Measurements from ENCODE around the gene LRBA.
"Not testable (repeated sequence)": the region's sequence is repeated elsewhere in the genome, so short reads cannot be mapped to it uniquely, and the experiment has no call there.

LRBA gene

DNA sequence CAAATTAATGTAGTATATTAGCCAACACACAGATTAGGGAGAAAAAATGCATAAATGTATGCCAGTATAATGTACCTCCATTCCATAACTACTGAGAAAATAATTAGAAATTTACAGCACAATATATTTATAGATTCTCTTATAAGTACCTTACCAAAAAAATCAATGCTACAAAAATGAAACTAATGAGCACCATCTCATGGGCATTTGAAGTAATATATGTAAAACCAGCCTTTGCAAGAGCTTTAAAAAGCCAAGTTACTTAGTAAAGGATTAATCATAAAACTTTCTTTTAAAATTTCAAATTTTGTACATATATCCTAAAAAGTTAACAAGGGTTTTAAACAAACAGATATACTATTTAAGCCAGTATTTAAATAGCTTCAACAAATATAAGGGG lies 43.2 kb downstream of the LRBA start:
- no peak for DNase-seq

GRCh38 chr4:150970685-150971151 lies 44.4 kb downstream of the LRBA start:
- DNase-seq = no peak

DNA sequence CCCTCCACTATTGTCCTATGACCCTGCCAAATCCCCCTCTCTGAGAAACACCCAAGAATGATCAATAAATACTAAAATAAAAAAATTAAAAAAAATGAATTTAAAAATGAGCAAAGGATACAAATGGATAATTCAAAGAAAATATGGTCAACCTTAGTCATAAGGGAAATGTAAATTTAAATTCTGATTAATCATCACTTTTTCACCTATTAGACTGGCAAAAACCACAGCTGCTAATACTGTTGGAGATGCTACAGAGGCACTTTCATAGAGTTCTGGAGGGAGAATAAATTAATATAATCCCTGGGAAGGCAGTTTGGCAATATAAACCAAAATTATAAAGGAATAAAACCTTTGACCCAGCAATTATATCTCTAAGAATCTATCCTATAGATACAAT lies 50.3 kb downstream of the LRBA start:
- no peak for DNase-seq

DNA sequence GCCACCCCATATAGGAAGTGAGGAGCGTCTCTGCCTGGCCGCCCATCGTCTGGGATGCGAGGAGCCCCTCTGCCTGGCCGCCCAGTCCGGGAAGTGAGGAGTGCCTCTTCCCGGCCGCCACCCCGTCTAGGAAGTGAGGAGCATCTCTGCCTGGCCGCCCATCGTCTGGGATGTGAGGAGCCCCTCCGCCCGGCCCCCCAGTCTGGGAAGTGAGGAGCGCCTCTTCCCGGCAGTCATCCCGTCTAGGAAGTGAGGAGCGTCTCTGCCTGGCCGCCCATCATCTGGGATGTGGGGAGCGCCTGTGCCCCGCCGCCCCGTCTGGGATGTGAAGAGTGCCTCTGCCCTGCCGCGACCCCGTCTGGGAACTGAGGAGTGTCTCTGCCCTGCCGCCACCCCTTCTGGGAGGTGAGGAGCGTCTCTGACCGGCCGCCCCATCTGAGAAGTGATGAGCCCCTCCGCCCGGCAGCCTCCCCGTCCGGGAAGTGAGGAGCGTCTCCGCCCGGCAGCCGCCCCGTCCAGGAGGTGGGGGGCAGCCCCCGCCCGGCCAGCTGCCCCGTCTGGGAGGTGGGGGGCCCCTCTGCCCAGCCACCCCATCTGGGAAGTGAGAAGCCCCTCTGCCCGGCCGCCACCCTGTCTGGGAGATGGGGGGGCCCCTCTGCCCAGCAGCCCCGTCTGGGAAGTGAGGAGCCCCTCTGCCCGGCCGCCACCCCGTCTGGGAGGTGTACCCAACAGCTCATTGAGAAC lies 51.3 kb downstream of the LRBA start:
- not testable (repeated sequence) for DNase-seq

DNA sequence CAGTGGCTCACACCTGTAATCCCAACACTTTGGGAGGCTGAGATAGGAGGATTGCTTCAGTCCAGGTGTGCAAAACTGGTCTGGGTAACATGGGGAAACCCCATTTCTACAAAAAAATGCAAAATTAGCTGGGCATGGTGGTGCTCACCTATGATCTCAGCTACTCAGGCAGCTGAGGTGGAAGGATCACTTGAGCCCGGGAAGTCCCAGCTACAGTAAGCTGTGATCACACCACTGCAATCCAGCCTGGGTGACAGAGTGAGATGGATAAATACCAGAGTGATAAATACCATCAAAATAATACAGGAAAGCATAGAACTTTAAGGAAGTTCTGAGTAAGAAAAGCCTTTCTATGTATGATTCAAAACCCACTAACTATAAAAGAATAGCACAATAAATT lies 52.8 kb downstream of the LRBA start:
- DNase-seq = no peak

- DNase-seq = no peak
Observed at GRCh38 chr4:150961566-150961965, 53.5 kb downstream of the LRBA start.

- no peak for DNase-seq
Observed at GRCh38 chr4:150960818-150961217, 54.3 kb downstream of the LRBA start.

DNA sequence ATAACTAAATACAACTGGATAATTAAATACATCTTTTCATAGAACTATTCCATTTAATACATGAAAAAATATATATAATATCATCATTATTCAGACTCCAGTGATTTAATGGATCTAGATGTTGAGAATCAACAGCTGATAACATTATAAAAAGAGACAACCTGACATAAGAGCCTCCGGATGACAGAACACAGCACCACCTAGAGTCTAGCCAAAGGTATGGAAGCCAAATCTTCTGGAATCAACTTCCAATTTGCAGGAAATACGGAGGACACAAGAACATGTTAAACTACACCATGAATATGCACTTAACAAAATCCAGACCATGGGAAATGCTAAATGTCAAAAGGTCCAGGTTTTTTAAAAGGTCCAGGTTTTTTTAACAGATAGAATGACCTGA lies 55.0 kb downstream of the LRBA start:
- no peak for DNase-seq

DNA sequence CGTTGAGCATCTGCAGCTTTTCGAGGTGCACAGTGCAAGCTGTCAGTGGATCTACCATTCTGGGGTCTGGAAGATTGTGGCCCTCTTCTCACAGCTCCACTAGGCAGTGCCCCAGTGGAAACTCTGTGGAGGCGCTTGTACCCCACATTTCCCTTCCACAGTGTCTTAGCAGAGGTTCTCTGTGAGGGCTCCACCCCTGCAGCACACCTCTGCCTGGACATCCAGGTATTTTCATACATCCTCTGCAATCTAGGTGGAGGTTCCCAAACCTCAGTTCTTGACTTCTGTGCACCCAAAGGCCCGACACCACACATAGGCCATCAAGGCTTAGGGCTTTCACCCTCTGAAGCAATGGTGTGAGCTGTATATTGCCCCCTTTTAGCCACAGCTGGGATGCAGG lies 57.1 kb downstream of the LRBA start:
- DNase-seq = not testable (repeated sequence)

DNA sequence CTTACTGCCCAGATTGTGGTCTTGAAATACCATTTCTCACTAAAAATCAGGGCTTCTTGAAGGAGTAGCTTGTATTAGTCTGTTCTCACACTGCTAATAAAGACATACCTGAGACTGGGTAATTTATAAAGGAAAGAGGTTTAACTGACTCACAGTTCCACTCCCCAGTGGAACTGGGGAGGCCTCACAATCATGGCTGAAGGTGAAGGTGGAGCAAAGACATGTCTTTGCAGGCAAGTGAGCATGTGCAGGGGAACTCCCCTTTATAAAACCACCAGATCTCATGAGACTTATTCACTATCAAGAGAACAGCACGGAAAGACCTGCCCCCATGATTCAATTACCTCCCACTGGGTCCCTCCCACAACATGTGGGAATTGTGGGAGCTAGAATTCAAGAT lies 58.0 kb downstream of the LRBA start:
- DNase-seq = not testable (repeated sequence)

DNA sequence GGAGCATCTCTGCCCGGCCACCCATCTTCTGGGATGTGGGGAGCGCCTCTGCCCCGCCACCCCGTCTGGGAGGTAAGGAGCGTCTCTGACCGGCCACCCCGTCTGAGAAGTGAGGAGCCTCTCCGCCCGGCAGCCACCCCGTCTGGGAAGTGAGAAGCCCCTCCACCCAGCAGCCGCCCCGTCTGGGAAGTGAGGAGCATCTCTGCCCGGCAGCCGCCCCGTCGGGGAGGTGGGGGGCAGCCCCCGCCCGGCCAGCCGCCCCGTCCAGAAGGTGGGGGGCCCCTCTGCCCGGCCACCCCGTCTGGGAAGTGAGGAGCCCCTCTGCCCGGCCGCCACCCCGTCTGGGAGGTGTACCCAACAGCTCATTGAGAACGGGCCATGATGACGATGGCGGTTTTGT lies 61.2 kb downstream of the LRBA start:
- DNase-seq = not testable (repeated sequence)

- DNase-seq = no peak
Observed at GRCh38 chr4:150952167-150952845, 62.8 kb downstream of the LRBA start.

GRCh38 chr4:150950657-150951288 lies 64.3 kb downstream of the LRBA start:
- DNase-seq = no peak

GRCh38 chr4:150949943-150950342 lies 65.1 kb downstream of the LRBA start:
- no peak for DNase-seq

- DNase-seq = no peak
Observed at GRCh38 chr4:150949342-150949741, 65.7 kb downstream of the LRBA start.

DNA sequence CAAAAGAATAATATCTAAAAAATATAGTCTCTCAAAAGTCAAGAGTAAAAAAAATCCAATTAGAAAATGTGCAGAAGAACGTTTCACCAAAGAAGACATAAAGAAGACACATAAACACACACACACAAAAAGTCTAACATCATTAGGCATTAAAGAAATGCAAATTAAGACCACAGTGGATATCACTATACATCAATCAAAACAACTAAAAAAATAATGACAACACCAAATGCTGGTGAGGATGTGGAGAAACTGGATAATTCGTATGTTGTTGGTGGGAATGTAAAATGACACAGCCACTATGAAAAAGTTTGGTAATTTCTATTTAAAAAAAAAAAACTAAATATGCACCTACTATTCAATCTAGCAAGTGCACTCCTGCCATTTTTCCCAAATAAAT lies 66.4 kb downstream of the LRBA start:
- DNase-seq = no peak

GRCh38 chr4:150948074-150948473 lies 67.0 kb downstream of the LRBA start:
- no peak for DNase-seq

DNA sequence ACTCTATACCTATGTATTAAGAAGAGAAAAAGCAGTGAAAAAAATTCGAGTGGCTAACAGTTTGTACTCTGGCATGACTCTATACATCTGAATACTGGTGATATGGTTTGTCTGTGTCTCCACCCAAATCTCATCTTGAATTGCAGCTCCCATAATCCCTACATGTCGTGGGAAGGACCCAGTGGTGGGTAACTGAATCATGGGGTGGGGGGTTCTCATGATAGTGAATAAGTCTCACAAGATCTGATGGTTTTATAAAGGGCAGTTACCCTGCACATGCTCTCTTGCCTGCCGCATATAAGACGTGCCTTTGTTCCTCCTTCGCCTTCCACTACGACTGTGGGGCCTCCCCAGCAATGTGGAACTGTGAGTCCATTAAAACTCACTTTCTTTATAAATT lies 70.4 kb downstream of the LRBA start:
- DNase-seq = no peak

- DNase-seq = no peak
Observed at GRCh38 chr4:150943818-150944217, 71.3 kb downstream of the LRBA start.

GRCh38 chr4:150943126-150943525 lies 72.0 kb downstream of the LRBA start:
- no peak for DNase-seq

GRCh38 chr4:150942539-150942938 lies 72.5 kb downstream of the LRBA start:
- DNase-seq = no peak

GRCh38 chr4:150940123-150940522 lies 75.0 kb downstream of the LRBA start:
- no peak for DNase-seq

- no peak for DNase-seq
Observed at GRCh38 chr4:150939530-150939929, 75.6 kb downstream of the LRBA start.

- DNase-seq = no peak
Observed at GRCh38 chr4:150938873-150939499, 76.1 kb downstream of the LRBA start.
